ENCODE measurements around the gene THBS2.

GRCh38 chr6:169189182-169189581 is 64.5 kb downstream of the THBS2 start:
- TF ChIP-seq POLR2A (IDR thresholded peaks at IDR 0.05), result no peak
- no peak for TF ChIP-seq CTCF (IDR thresholded peaks at IDR 0.05)
- TF ChIP-seq EP300 (IDR thresholded peaks at IDR 0.05), result no peak
- no peak for TF ChIP-seq POLR2AphosphoS5 (IDR thresholded peaks at IDR 0.05)
